Kidney tubule cell (primary cell): ENCODE results near the gene SNRNP200.
A peak's percentile ranks its signal among the peaks of the same experiment; 100 is the strongest.
"Not testable (repeated sequence)": the region's sequence is repeated elsewhere in the genome, so short reads cannot be mapped to it uniquely, and the experiment has no call there.

ENCODE experiments used
- DNase-seq: peaks from one replicate; pipeline ENCODE4 v3.0.0-alpha.2; 2018; ENCODE audit warnings: low spot score

SNRNP200 gene

GRCh38 chr2:96325041-96325883 is 19.9 kb upstream of the SNRNP200 start, which contains the start of gene ITPRIPL1:
Gene ITPRIPL1, plus strand, starts transcription at chr2:96325317. Its CDS starts 523 bp downstream, at chr2:96325840.
- peak; percentile 40 for DNase-seq

GRCh38 chr2:96324721-96325040 is 19.3 kb upstream of the SNRNP200 start:
- DNase-seq: no peak

- no peak for DNase-seq
These were observed 18.5 kb upstream of the SNRNP200 start for GRCh38 chr2:96323849-96324248.

GRCh38 chr2:96320728-96321622 is 15.6 kb upstream of the SNRNP200 start:
- peak; percentile 18 for DNase-seq

- DNase-seq: no peak
These were observed 15.0 kb upstream of the SNRNP200 start for GRCh38 chr2:96320326-96320725.

GRCh38 chr2:96319396-96319795 is 14.1 kb upstream of the SNRNP200 start:
- no peak for DNase-seq

- no peak for DNase-seq
These were observed 13.4 kb upstream of the SNRNP200 start for GRCh38 chr2:96318723-96319122.

DNA sequence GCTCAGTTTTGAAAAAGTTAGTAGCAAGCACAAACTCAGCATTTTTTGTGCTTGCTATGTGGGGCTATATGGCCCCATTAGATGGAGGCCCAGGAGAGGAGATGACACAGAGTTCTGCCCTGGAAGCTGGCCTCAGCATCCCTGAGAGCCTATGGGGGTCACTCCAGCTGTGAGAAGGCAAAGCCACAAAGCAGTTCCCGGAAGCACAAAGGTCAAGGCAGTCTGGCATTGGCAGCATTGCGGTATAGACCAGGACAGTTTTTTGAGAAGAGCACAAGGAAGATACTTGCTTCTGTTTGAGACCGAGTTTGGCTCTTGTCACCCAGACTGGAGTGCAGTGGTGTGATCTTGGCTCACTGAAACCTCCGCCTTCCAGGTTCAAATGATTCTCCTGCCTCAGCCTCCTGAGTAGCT is 12.2 kb upstream of the SNRNP200 start:
- DNase-seq: no peak

DNA sequence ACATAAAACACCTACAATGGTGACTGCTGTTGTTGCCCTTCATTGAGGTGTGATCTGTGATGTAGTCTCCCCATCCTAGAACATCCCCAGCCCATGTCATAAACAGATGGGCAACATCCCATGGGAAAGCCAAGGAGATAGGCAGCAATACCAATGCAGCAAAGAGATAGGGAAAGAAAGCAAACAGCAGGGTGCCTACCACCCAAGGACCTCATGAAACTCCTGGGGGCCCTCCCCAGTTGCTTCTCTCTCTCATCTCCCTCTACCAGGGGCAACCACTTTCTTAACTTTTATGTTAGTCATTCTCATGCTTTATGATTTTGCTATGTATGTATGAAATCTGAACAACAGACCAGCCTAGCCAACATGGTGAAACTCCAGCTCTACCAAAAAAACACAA is 11.7 kb upstream of the SNRNP200 start:
- DNase-seq: no peak

DNA sequence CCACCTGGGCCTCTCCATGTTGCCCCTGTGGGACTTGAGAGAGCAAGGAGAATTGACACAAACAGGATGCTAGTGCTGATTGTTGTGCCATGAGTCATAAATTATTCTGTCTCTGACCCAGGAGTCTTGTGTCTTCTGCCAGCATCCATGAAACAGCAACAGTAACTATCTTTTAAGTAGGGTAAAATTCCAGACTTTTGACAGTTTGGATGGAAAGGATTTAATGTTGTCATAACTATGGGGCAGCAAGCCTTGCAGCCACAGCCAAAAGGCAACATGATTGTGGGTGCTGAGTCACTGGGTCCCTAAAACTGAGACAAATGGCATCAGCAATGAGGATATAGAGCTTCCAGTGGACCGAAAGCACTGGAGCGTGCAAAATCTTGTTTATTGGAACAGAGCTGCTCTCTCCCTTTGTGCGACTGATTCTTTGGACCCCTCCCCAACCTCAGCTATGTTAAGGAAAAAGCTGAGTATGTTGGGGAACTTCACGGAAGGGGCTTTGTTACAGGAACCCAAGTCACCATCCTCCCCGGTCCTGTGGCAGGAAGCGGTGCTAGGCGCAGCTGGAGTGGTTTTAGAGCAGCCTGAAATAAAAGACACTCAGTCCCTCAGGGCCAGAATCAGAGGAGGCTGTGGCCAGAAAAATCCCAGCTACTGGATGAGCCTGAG is 10.2 kb upstream of the SNRNP200 start:
- peak; percentile 82 for DNase-seq

DNA sequence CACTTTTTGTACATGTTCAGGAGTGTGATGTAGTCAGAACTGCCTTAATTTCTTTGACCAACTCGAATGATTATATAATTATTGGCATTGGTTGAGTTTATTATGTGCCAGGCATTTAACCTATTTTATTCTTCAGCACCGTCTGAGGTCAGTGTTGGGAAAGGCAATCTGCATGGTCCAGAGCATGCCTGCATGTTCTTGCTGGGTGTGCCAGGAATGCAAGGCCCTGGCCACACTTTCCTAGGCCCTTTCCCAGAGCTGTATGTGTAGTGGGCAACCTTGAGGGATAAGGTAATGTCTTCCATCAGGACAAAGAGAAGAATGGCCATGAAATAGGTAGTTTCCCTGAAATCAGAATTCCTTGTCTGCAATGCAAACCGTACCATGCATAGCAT is 9.7 kb upstream of the SNRNP200 start:
- DNase-seq: no peak

DNA sequence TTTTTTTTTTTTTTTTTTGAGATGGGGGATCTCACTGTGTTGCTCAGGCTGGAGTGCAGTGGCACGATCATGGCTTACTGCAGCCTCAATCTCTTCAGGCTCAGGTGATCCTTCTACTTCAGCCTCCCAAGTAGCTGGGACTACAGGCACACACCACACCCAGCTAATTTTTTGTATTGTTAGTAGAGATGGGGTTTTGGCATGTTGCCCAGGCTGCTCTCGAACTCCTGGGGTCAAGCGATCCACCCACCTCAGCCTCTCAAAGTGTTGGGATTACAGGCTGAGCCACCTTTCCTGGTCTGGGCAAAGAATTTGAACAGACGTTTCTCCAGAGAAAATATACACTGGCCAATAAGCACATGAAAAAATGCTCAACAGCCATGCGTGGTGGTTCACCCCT is 2.9 kb upstream of the SNRNP200 start:
- no peak for DNase-seq

DNA sequence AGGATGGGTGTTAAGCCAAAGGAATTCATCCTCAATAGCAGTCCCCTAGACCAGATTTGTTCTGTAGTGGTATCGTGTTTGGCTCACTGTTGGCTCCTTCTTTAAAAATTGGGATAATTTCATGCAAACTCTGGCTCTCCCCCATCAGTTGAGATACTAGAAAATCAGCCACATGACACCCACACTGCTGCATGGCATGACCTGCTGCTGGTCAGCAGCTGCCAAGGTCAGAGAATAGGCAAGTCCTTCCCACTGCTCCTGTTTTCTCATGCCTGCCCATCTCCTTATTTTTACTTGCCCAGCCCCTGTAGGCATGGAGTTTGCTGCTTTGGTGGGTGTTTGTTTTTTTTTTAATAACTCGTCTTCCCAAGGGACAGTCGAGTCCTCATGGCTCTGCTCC is 1.0 kb upstream of the SNRNP200 start:
- DNase-seq: no peak

GRCh38 chr2:96305979-96306308 is 598 bp upstream of the SNRNP200 start:
- no peak for DNase-seq

GRCh38 chr2:96304606-96305005 is 740 bp downstream of the SNRNP200 start:
- no peak for DNase-seq

GRCh38 chr2:96301865-96302264 is 3.5 kb downstream of the SNRNP200 start:
- DNase-seq: no peak

- no peak for DNase-seq
These were observed 8.4 kb downstream of the SNRNP200 start for GRCh38 chr2:96296925-96297324.

GRCh38 chr2:96294271-96294670 is 11.1 kb downstream of the SNRNP200 start:
- DNase-seq: not testable (repeated sequence)

DNA sequence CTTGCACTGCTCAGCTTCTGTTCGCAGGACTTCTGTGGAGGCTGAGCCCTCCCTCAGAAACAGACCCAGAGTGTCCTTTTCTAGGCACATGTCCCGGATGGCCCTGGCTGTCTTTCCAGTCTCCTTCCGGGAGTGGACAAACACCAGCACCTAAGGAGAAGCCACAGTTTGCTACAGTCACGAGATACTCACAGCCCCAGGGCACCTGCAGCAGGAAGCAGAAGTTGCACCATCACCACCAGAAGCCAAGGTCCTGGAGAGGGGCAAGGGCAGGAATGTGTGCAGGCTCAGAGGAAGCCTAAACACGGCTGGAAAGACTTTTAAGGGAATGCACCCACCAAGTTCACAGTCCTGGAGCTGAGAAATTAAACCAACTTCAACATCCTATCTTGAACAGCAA is 13.6 kb downstream of the SNRNP200 start:
- no peak for DNase-seq

DNA sequence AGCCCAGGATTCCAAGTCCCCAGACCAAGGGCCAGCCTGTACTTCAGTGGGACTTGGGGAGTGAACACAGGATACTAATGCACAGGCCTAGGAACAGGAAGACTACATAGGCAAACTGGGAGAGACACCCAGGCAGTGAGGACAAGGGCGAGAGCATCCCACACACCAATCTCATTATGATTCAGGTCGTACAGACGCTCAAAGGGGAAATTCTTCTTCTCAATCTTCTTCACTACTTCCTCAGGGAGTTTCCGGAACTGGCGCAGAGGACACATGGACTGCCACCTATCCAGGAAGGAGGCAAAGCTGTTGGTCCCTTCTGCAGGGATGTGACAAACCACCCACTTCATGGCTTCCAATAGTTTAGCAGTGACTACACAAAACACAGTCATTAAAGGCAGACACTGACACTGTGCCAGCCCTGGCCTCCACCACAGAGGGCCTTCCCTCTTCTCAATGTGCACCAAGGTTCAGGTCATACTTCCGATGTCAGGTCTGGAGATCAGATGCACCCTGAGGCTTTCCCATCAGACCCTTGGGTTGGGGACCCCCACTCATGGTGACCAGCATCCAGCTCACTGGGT is 18.0 kb downstream of the SNRNP200 start:
- DNase-seq: no peak

DNA sequence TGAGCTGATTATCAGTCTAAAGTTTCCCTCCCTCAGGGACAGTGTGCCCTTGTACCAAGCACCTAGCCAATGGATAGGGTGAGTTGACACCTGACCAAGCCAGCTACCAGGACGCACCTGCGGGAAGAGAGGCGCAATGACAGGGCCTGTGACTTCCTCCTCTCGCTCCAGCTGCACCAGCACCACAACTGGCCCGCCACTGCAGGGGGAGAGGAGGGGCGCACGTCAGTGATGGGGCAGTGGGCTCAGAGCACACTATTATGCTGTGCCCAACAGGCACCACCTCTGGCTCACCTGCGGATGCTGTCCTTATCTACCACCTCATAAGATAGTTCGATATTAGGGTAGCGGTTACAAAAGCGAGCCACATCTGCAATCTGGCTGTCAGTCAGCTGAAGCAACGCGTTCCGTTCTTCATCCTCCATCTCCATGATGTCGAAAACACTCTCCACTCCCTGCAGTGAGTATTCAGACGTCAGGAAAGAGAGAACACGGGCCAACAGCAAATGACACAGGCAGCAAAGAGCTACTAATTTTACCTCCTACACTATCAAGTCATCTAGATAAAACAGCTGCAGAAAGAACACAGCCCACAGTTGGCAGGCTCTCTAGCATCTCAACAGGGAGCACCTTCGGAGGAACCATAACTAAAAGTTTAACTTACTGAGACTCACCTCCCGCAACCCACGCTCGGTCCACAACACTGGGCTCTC is 28.4 kb downstream of the SNRNP200 start:
- DNase-seq: no peak
